Tibial nerve (tissue), 4 donors: ENCODE data around the gene SPDYC. TPM values are rescaled to one million over a fixed set of nuclear protein-coding genes. Genes with fewer than 3 reads are reported as not detected.

Source experiments
- DNase-seq, 2 donors: peaks; one replicate each; pipeline ENCODE4 v3.0.0-alpha.2; 2019; ENCODE audit warnings: low spot score in 2 of 2
- H3K27ac ChIP-seq, 4 donors: fragments of 200-600 bp; sonication (generic) in 3 of 4; one replicate each; pipeline ENCODE4 v1.5.1; 2017 to 2019; ENCODE audit warnings: mild to moderate bottlenecking in 1 of 4
- H3K27me3 ChIP-seq, 2 donors: fragments of 200-600 bp; sonication (generic) in 1 of 2; one replicate each; pipeline versions ENCODE4 v1.5.1 to v1.6.0; 2017 to 2019
- H3K36me3 ChIP-seq, 3 donors: fragments of 200-600 bp; sonication (generic); one replicate each; pipeline ENCODE4 v1.5.1; 2018 to 2019
- H3K4me1 ChIP-seq, 4 donors: fragments of 200-600 bp; sonication (generic) in 3 of 4; one replicate each; pipeline ENCODE4 v1.5.1; 2017 to 2019
- H3K4me3 ChIP-seq, 4 donors: fragments of 200-600 bp; sonication (generic) in 3 of 4; one replicate each; pipeline ENCODE4 v1.5.1; 2017 to 2019; ENCODE audit warnings: mild to moderate bottlenecking in 1 of 4, moderate library complexity in 1 of 4
- H3K9me3 ChIP-seq, 4 donors: fragments of 200-600 bp; sonication (generic) in 3 of 4; one replicate each; pipeline ENCODE4 v1.5.1; 2017 to 2019
- EP300 ChIP-seq, 2 donors: sonication (generic); formaldehyde crosslinking; IDR thresholded peaks; one replicate each; pipeline ENCODE4 v1.6.1; 2017; ENCODE audit warnings: antibody characterized with exemption in 2 of 2, mild to moderate bottlenecking in 1 of 2
- POLR2A ChIP-seq, 2 donors: fragments of 450-650 bp; IDR thresholded peaks; one replicate each; pipeline ENCODE4 v1.6.1; 2017; ENCODE audit warnings: antibody characterized with exemption in 2 of 2, mild to moderate bottlenecking in 2 of 2, moderate library complexity in 2 of 2
- WGBS, 2 donors: methylation state at CpG; one replicate each; pipeline ENCODE4 v1.1.5; 2018; 5-methylcytosine and 5-hydroxymethylcytosine counted together
- total RNA-seq, 4 donors: library from RNA; depleted of rRNA; stranded (reverse); fragments of >200 nt; gene quantifications; one replicate each; pipeline ENCODE4 v1.1.0, GENCODE V29; 2016
- TF ChIP-seq, protein P1 (sequence below), 5 experiments: fragments of 200-600 bp in 3 of 5; fragments of 450-650 bp in 2 of 5; sonication (generic) in 3 of 5; IDR thresholded peaks; one replicate each; pipeline ENCODE4 v1.5.1; 2016 to 2019; ENCODE audit warnings: antibody characterized with exemption in 5 of 5, mild to moderate bottlenecking in 3 of 5, moderate library complexity in 2 of 5

Gene SPDYC
- total RNA-seq, 4 donors from 2014 or later = not detected

DNA sequence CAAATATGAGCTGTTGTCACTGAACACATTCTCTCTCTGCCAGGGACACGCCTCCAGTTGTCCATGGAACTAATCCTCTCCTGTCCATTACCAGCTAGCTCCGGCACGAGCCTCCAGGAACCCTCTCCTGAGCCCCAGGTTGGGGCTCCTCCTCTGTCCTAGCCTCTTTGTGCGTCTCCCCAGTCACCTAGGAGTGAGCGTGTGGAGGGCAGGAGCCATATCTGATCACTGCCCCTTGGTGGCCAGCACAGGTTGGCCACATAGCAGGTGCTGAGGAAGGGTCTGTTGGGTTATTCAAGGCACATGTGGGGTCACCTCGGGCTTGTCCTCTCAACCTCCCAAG is 38.2 kb upstream of the SPDYC start:
- WGBS, 2 donors = 76 to 86% methylated on average over 5 to 6 of the region's 6 CpGs
- no peak overlapping the region for H3K4me3 ChIP-seq
- no peak overlapping the region for H3K27ac ChIP-seq
- TF ChIP-seq POLR2A (IDR thresholded peaks at IDR 0.05) (no peak), EP300 (IDR thresholded peaks at IDR 0.05) (no peak)
- TF ChIP-seq, protein P1, sequence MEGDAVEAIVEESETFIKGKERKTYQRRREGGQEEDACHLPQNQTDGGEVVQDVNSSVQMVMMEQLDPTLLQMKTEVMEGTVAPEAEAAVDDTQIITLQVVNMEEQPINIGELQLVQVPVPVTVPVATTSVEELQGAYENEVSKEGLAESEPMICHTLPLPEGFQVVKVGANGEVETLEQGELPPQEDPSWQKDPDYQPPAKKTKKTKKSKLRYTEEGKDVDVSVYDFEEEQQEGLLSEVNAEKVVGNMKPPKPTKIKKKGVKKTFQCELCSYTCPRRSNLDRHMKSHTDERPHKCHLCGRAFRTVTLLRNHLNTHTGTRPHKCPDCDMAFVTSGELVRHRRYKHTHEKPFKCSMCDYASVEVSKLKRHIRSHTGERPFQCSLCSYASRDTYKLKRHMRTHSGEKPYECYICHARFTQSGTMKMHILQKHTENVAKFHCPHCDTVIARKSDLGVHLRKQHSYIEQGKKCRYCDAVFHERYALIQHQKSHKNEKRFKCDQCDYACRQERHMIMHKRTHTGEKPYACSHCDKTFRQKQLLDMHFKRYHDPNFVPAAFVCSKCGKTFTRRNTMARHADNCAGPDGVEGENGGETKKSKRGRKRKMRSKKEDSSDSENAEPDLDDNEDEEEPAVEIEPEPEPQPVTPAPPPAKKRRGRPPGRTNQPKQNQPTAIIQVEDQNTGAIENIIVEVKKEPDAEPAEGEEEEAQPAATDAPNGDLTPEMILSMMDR (IDR thresholded peaks at IDR 0.05) = no peak
- peaks cover 0 to 41% (median 20%) of the 10 kb centered on the region in 4 donors for H3K4me1 ChIP-seq
- H3K27me3 ChIP-seq = no peaks in the 10 kb centered on the region
- peaks cover 0 to 62% (median 46%) of the 10 kb centered on the region in 3 donors for H3K36me3 ChIP-seq
- no peak for DNase-seq
- H3K9me3 ChIP-seq = no peaks in the 10 kb centered on the region

DNA sequence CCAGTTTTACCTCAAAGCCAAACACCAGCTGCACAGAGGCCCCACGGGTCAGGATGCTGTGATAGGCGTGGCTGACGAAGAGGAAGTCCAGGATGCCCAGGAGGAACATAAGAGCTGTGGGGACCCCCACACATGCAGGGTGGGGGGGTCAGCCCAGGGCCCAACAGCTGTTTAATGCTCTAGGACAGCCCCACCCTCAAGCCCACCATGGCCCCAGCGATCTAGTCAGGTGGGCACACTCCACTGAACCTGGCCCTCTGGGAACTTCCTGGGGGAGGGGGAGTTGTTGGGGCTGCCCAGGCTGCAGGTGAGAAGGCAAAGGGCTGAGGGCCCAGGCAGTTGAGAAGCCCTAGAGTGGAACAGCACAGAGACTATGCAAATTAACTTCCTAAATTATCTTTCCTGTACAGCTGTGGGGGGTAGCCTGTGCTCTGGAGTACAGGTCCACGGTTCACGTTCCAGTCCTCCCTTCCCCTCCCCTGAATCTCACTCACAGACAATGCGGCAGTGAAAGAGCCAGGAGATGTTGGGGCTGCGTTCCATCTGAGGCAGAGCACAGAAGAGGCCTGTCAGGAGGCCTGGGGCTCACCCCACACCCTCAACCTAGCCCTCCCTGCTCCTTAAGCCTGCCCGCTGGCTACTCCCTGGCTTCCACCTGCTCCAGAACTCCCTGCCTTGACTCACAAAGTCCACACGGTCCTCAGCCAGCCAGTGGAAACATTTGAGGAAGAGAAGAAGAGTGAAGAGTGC is 37.6 kb upstream of the SPDYC start:
- H3K27me3 ChIP-seq = no peaks in the 10 kb centered on the region

DNA sequence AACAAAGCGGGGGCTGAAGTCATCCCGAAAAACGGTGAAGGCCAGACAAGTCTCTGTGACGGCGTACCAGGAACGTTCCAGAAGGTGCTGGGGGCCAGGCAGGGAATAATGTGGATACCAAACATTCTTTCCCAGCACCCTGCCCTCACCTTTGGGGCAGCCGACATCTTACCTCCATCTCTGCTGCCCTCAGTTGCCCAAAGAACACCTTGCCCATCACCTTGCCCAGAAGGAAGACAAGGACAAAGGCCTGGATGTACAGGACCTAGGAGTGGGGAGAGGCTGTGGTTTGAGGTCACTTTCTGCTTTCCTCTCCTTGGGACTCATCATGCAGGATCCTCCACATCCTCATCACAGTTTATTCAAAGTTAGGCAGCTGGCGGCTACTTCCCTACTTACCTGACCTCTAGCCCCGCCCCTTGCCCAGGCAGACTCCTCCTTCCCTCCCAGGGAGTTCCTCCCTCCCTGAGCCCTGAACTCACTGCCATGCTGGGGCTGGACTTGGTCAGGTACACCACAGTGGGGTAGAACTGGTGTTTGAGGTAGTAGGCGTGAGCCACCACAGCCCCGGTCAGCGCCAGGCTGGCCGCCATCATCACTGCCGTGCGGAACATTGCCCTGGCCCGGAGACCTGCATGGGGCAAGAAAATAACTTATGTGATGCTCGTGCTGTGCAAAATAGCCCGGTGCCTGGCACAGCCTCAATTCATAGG is 36.9 kb upstream of the SPDYC start:
- no peak for DNase-seq

More for the DNA sequence above, 37.6 kb upstream of the SPDYC start:
- Histone ChIP-seq H3K4me3 (peak overlapping the region in 2 of 4 donors; percentile 69 to 85), H3K4me1 (peaks cover 0 to 41% (median 20%) of the 10 kb centered on the region in 4 donors), H3K9me3 (no peaks in the 10 kb centered on the region), H3K36me3 (peaks cover 0 to 56% (median 41%) of the 10 kb centered on the region in 3 donors), H3K27ac (peak overlapping the region in 3 of 4 donors; percentile 42 to 99 (median 95))
- TF ChIP-seq POLR2A (IDR thresholded peaks at IDR 0.05) = no peak
- TF ChIP-seq, protein P1 (IDR thresholded peaks at IDR 0.05) = no peak
- no peak for TF ChIP-seq EP300 (IDR thresholded peaks at IDR 0.05)
- DNase-seq = no peak
- 57 to 62% methylated on average over 9 to 10 of the region's 10 CpGs for WGBS, 2 donors

DNA sequence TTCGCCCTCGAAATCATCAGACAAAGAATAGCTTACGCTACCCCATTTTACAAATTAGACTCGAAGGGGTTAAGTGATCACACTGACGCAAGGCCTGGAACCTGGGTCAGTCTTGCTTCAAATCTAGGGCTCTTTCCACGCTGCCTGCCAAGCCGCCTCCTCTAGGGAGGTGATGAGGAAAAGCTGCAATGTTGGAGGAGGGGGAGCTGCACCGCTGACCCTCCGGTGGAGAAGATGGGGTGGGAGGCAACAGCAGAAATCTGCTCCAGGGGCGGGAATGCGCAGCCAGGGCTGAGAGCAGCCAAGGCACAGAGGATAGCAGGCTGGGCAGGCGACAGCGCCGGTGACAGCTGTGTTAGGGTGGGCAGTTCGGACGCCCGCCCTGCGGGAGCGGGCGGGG is 36.3 kb upstream of the SPDYC start:
- H3K9me3 ChIP-seq = no peaks in the 10 kb centered on the region
- 1 to 2% methylated on average over 18 to 20 of the region's 20 CpGs for WGBS, 2 donors
- TF ChIP-seq POLR2A (IDR thresholded peaks at IDR 0.05) (no peak), EP300 (IDR thresholded peaks at IDR 0.05) (no peak)
- TF ChIP-seq, protein P1 (IDR thresholded peaks at IDR 0.05) = no peak
- peak overlapping the region; percentile 69 to 94 (median 89) for H3K4me3 ChIP-seq
- peak overlapping the region; percentile 95 to 99 (median 96) for H3K27ac ChIP-seq
- H3K36me3 ChIP-seq = peaks cover 0 to 43% (median 32%) of the 10 kb centered on the region in 3 donors
- peak in 1 of 2 donors; percentile 53 for DNase-seq
- peaks cover 0 to 41% (median 20%) of the 10 kb centered on the region in 4 donors for H3K4me1 ChIP-seq
- H3K27me3 ChIP-seq = no peaks in the 10 kb centered on the region

More for the DNA sequence above, 36.9 kb upstream of the SPDYC start:
- peak overlapping the region; percentile 29 to 99 (median 95) for H3K27ac ChIP-seq
- WGBS, 2 donors = 38% methylated on average over 18 of the region's 18 CpGs
- no peaks in the 10 kb centered on the region for H3K27me3 ChIP-seq
- H3K4me1 ChIP-seq = peaks cover 0 to 41% (median 20%) of the 10 kb centered on the region in 4 donors
- peak overlapping the region; percentile 69 to 94 (median 89) for H3K4me3 ChIP-seq
- H3K9me3 ChIP-seq = no peaks in the 10 kb centered on the region
- H3K36me3 ChIP-seq = peaks cover 0 to 49% (median 35%) of the 10 kb centered on the region in 3 donors
- no peak for TF ChIP-seq POLR2A (IDR thresholded peaks at IDR 0.05)
- no peak for TF ChIP-seq EP300 (IDR thresholded peaks at IDR 0.05)
- TF ChIP-seq, protein P1 (IDR thresholded peaks at IDR 0.05) = no peak
